ENCODE data around the gene DYNC1I1. TPM values are rescaled to one million over a fixed set of nuclear protein-coding genes. Genes with fewer than 3 reads are reported as not detected.

DYNC1I1 gene
- total RNA-seq, 4 donors from 2014 or later, result 7.8 to 21.3 (median 11.6) TPM

DNA sequence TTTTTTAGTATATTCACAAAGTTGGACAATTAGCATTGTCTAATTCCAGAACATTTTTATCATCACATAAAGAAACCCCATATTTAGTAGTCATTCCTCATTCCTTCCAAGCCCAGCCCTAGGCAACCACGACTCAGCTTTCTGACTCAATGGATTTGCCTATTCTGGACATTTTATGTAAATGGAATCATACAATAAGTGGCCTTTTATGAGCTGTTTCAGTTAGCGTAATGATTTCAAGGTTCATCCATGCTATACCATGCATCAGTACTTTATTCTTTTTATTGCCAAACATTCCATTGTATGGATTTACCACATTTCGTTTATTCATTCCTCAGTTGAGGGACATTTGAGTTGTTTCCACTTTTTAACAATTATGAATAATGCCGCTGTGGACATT is 249.2 kb downstream of the DYNC1I1 start:
- in situ Hi-C loops (cut with MboI; ENCODE audit: low sequenced_read_pairs in 4 of 4), result no loop called here
- H3K36me3 ChIP-seq, result no peaks in the 10 kb centered on the region
- ATAC-seq, result no peak

DNA sequence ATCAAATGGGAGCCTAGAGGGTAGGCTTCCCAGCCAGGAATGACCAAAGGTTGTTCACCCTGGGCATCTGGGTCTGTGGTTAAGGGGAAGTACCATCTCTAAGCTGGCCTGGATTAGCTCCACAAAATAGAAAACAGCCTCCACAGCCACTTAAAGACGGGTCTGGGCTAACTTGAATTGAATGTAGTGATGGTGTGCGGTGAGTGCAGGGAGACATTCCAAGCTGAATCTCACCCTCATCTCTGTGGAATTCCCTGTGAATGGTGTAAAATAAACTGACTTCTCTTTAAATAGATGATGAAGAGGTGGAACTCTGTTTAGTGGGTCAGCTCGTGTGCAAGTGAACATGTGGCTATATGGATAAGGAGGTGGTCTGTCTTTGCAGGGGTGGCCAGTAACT is 251.0 kb downstream of the DYNC1I1 start:
- Histone ChIP-seq H3K36me3 (no peaks in the 10 kb centered on the region), H3K27me3 (no peaks in the 10 kb centered on the region), H3K4me3 (no peak overlapping the region), H3K27ac (no peak overlapping the region), H3K4me1 (no peaks in the 10 kb centered on the region), H3K9me3 (no peaks in the 10 kb centered on the region)
- in situ Hi-C loops (cut with MboI; ENCODE audit: low sequenced_read_pairs in 4 of 4) (no loop called here), intact Hi-C loops (cut with DNase I; ENCODE audit: low total_unique reads) (no loop called here)
- TF ChIP-seq, protein P1, sequence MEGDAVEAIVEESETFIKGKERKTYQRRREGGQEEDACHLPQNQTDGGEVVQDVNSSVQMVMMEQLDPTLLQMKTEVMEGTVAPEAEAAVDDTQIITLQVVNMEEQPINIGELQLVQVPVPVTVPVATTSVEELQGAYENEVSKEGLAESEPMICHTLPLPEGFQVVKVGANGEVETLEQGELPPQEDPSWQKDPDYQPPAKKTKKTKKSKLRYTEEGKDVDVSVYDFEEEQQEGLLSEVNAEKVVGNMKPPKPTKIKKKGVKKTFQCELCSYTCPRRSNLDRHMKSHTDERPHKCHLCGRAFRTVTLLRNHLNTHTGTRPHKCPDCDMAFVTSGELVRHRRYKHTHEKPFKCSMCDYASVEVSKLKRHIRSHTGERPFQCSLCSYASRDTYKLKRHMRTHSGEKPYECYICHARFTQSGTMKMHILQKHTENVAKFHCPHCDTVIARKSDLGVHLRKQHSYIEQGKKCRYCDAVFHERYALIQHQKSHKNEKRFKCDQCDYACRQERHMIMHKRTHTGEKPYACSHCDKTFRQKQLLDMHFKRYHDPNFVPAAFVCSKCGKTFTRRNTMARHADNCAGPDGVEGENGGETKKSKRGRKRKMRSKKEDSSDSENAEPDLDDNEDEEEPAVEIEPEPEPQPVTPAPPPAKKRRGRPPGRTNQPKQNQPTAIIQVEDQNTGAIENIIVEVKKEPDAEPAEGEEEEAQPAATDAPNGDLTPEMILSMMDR (IDR thresholded peaks at IDR 0.05 in 4 of 5, conservative IDR thresholded peaks at IDR 0.05 in 1 of 5), result no peak
- no peak for TF ChIP-seq POLR2A (IDR thresholded peaks at IDR 0.05)
- ATAC-seq (no peak), DNase-seq (no peak)

More for the DNA sequence above, 249.2 kb downstream of the DYNC1I1 start:
- Histone ChIP-seq H3K9me3 (no peaks in the 10 kb centered on the region), H3K27ac (no peak overlapping the region), H3K4me3 (no peak overlapping the region), H3K27me3 (no peaks in the 10 kb centered on the region), H3K4me1 (no peaks in the 10 kb centered on the region)
- intact Hi-C loops (cut with DNase I; ENCODE audit: low total_unique reads), result no loop called here
- DNase-seq, result no peak
- TF ChIP-seq, protein P1 (IDR thresholded peaks at IDR 0.05 in 4 of 5, conservative IDR thresholded peaks at IDR 0.05 in 1 of 5), result no peak
- TF ChIP-seq POLR2A (IDR thresholded peaks at IDR 0.05), result no peak

DNA sequence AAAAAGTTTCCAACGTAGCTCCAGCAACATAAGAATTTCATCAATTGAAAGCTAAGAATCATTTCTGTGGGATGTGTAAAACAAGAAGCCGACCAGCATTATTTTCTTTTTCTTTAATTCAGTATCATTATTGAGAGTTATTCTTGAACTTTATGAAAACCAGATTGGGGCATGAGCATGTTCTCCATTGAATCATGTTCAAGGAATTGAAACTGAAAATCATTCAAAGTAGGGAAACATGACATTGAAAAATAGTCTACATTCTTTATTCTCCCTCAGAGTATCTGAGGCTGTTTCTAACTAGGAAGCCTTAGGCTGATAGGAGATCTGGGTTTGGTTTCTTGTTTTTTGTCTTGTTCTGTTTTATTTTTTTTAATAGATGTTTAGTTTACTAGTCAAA is 253.7 kb downstream of the DYNC1I1 start:
- TF ChIP-seq, protein P1 (IDR thresholded peaks at IDR 0.05 in 4 of 5, conservative IDR thresholded peaks at IDR 0.05 in 1 of 5), result no peak
- TF ChIP-seq POLR2A (IDR thresholded peaks at IDR 0.05), result no peak
- Histone ChIP-seq H3K27me3 (no peaks in the 10 kb centered on the region), H3K36me3 (no peaks in the 10 kb centered on the region), H3K4me3 (no peak overlapping the region), H3K4me1 (no peaks in the 10 kb centered on the region), H3K9me3 (no peaks in the 10 kb centered on the region), H3K27ac (no peak overlapping the region)
- intact Hi-C loops (cut with DNase I; ENCODE audit: low total_unique reads) (no loop called here), in situ Hi-C loops (cut with MboI; ENCODE audit: low sequenced_read_pairs in 4 of 4) (no loop called here)
- ATAC-seq, result no peak
- no peak for DNase-seq

GRCh38 chr7:96026611-96027010 is 254.3 kb downstream of the DYNC1I1 start:
- ATAC-seq (no peak), DNase-seq (no peak)
- TF ChIP-seq, protein P1 (IDR thresholded peaks at IDR 0.05 in 4 of 5, conservative IDR thresholded peaks at IDR 0.05 in 1 of 5), result no peak
- TF ChIP-seq POLR2A (IDR thresholded peaks at IDR 0.05), result no peak
- intact Hi-C loops (cut with DNase I; ENCODE audit: low total_unique reads), result no loop called here
- no peak overlapping the region for H3K27ac ChIP-seq
- no peak overlapping the region for H3K4me3 ChIP-seq
- no peaks in the 10 kb centered on the region for H3K36me3 ChIP-seq
- no peaks in the 10 kb centered on the region for H3K4me1 ChIP-seq
- no peaks in the 10 kb centered on the region for H3K27me3 ChIP-seq
- in situ Hi-C loops (cut with MboI; ENCODE audit: low sequenced_read_pairs in 4 of 4), result no loop called here
- no peaks in the 10 kb centered on the region for H3K9me3 ChIP-seq

DNA sequence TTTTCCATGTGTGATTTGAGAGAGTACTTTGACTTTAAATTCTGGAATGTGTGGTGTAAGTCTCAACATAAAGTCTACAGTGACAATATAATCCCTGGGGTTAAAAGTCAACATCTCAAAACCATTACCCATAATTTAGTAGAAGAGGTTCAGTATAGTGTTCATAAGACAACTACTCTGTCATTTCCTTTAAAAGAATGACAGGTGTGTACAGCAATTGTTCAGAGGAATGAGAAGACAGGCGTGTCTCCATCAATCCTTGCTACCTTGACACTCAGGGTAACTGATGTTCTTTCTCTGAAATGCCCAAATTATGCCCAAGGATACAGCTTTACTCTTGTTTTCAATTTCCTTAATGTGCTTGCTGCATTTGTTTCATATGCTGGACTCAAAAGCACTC is 256.4 kb downstream of the DYNC1I1 start:
- in situ Hi-C loops (cut with MboI; ENCODE audit: low sequenced_read_pairs in 4 of 4), result no loop called here
- H3K27ac ChIP-seq, result no peak overlapping the region
- no peak for DNase-seq

More for the DNA sequence above, 256.4 kb downstream of the DYNC1I1 start:
- no peaks in the 10 kb centered on the region for H3K9me3 ChIP-seq
- no peak for TF ChIP-seq POLR2A (IDR thresholded peaks at IDR 0.05)
- TF ChIP-seq, protein P1 (IDR thresholded peaks at IDR 0.05 in 4 of 5, conservative IDR thresholded peaks at IDR 0.05 in 1 of 5), result no peak
- no peak for ATAC-seq
- H3K4me1 ChIP-seq, result no peaks in the 10 kb centered on the region
- intact Hi-C loops (cut with DNase I; ENCODE audit: low total_unique reads), result no loop called here
- no peak overlapping the region for H3K4me3 ChIP-seq
- no peaks in the 10 kb centered on the region for H3K36me3 ChIP-seq
- H3K27me3 ChIP-seq, result no peaks in the 10 kb centered on the region

Measured in gastrocnemius medialis (tissue), 4 donors.